HUES6 (cell line): ENCODE data around the gene MED9.

Experiments
- H3K27ac ChIP-seq: 2 replicates; pipeline ENCODE4 v1.7.0; 2013; ENCODE audit warnings: low read depth, mild to moderate bottlenecking, low read length, inconsistent platforms
- H3K27me3 ChIP-seq: 2 replicates; pipeline ENCODE4 v1.6.1; 2013; ENCODE audit warnings: low read length; ENCODE audit not compliant: control insufficient read depth, insufficient read depth
- H3K36me3 ChIP-seq: 2 replicates; pipeline ENCODE4 v1.6.1; 2013; ENCODE audit warnings: low read length; ENCODE audit not compliant: control insufficient read depth, insufficient read depth
- H3K4me1 ChIP-seq: 2 replicates; pipeline ENCODE4 v1.6.1; 2013; ENCODE audit warnings: low read length; ENCODE audit not compliant: control insufficient read depth, insufficient read depth
- H3K4me3 ChIP-seq: 2 replicates; pipeline ENCODE4 v1.5.1; 2013; ENCODE audit warnings: low read depth, low read length
- H3K9ac ChIP-seq: one replicate; pipeline ENCODE4 v1.6.1; 2013; ENCODE audit warnings: mild to moderate bottlenecking, low read length
- H3K9me3 ChIP-seq: 2 replicates; pipeline ENCODE4 v1.6.1; 2013; ENCODE audit warnings: low read depth, low read length; ENCODE audit not compliant: control insufficient read depth, insufficient read depth

MED9 gene

DNA sequence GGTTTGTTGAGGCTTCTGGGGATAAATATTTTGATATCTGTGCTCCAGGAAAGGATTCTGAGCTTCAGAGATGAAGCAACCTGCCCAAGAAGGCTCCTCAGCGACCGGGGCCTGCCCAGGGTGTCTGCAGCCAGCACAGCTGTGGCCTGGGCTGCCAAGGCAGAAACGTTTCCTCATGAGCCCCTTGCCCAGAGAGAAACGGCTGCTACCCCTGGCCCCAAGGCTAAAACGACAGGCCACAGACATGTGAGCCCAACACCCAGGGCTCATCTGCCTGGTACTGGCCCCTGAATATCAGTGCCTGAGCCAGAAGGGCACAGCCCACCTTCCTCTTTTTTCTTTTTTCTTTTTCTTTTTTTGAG, 64.8 kb downstream of the MED9 start:
- Histone ChIP-seq H3K27me3 (no peaks in the 10 kb centered on the region), H3K9me3 (no peaks in the 10 kb centered on the region), H3K36me3 (no peaks in the 10 kb centered on the region), H3K4me1 (peaks cover 5% of the 10 kb centered on the region; the same call in 1 of the 2 replicates), H3K9ac (no peak overlapping the region), H3K27ac (no peak overlapping the region), H3K4me3 (no peak overlapping the region)
